HG03097 (cell line): ENCODE data around the gene PRKN.
"Not testable (repeated sequence)": the region's sequence is repeated elsewhere in the genome, so short reads cannot be mapped to it uniquely, and the experiment has no call there.

Source experiments
- ATAC-seq: cut with Tn5 transposase; IDR thresholded peaks from one replicate; pipeline ENCODE4 v1.9.1; 2021; ENCODE audit not compliant: unreplicated experiment, low FRiP score

Gene PRKN

GRCh38 chr6:161837449-161837735 is 890.2 kb downstream of the PRKN start:
- ATAC-seq, result no peak

- no peak for ATAC-seq
Observed at GRCh38 chr6:161836643-161837448, 890.7 kb downstream of the PRKN start.

GRCh38 chr6:161835500-161836215 is 891.9 kb downstream of the PRKN start:
- no peak for ATAC-seq

- no peak for ATAC-seq
Observed at GRCh38 chr6:161834426-161834825, 893.1 kb downstream of the PRKN start.

- no peak for ATAC-seq
Observed at GRCh38 chr6:161833099-161833860, 894.3 kb downstream of the PRKN start.

- no peak for ATAC-seq
Observed at GRCh38 chr6:161832622-161833021, 894.9 kb downstream of the PRKN start.

- no peak for ATAC-seq
Observed at GRCh38 chr6:161830866-161831616, 896.5 kb downstream of the PRKN start.

- no peak for ATAC-seq
Observed at GRCh38 chr6:161829291-161829729, 898.3 kb downstream of the PRKN start.

GRCh38 chr6:161828355-161828754 is 899.2 kb downstream of the PRKN start:
- ATAC-seq, result no peak

GRCh38 chr6:161826512-161826911 is 901.1 kb downstream of the PRKN start:
- no peak for ATAC-seq

- ATAC-seq, result not testable (repeated sequence)
Observed at GRCh38 chr6:161822204-161822603, 905.4 kb downstream of the PRKN start.

GRCh38 chr6:161817881-161818280 is 909.7 kb downstream of the PRKN start:
- no peak for ATAC-seq

GRCh38 chr6:161815965-161816364 is 911.6 kb downstream of the PRKN start:
- no peak for ATAC-seq

- no peak for ATAC-seq
Observed at GRCh38 chr6:161813156-161813555, 914.4 kb downstream of the PRKN start.

- no peak for ATAC-seq
Observed at GRCh38 chr6:161809971-161810370, 917.6 kb downstream of the PRKN start.

GRCh38 chr6:161804838-161805237 is 922.7 kb downstream of the PRKN start:
- no peak for ATAC-seq

GRCh38 chr6:161803131-161803530 is 924.4 kb downstream of the PRKN start:
- no peak for ATAC-seq

- ATAC-seq, result no peak
Observed at GRCh38 chr6:161802231-161802630, 925.3 kb downstream of the PRKN start.

GRCh38 chr6:161798844-161799394 is 928.6 kb downstream of the PRKN start:
- no peak for ATAC-seq

GRCh38 chr6:161796681-161797080 is 930.9 kb downstream of the PRKN start:
- ATAC-seq, result no peak
